Common myeloid progenitor, CD34-positive (primary cell): ENCODE measurements around the gene OTOG.

Source experiments
- CTCF ChIA-PET: fragments of 350-600 bp; sonication (Branson Sonifier 250); formaldehyde crosslinking; loops from one replicate; lab custom pipeline; 2021; ENCODE audit warnings: antibody characterized with exemption; lab: Charles Lee
- POLR2A ChIA-PET: fragments of 350-600 bp; sonication (Branson Sonifier 250); formaldehyde crosslinking; loops from one replicate; lab custom pipeline; 2021; ENCODE audit warnings: antibody characterized with exemption; lab: Charles Lee
- DNase-seq, 3 donors: peaks; one replicate each; pipeline versions ENCODE4 v3.0.0 to v3.0.0-alpha.2; 2013
- H3K27ac ChIP-seq, 2 experiments: 1 replicate in 1 of 2; 2 replicates in 1 of 2; pipeline ENCODE4 v1.7.0; 2013; ENCODE audit warnings: inconsistent platforms in 2 of 2, low read length in 2 of 2, mild to moderate bottlenecking in 2 of 2, low read depth in 1 of 2, moderate library complexity in 1 of 2; ENCODE audit not compliant: severe bottlenecking in 2 of 2, insufficient read depth in 1 of 2, poor library complexity in 1 of 2
- H3K27me3 ChIP-seq, 5 experiments: replicated peaks in 2 of 5; 1 replicate in 3 of 5; 2 replicates in 2 of 5; pipeline versions ENCODE4 v1.6.1 to v1.7.0; 2013; ENCODE audit warnings: low read length in 4 of 5, mild to moderate bottlenecking in 2 of 5, moderate library complexity in 2 of 5, inconsistent platforms in 1 of 5; ENCODE audit not compliant: insufficient read depth in 5 of 5, control insufficient read depth in 4 of 5
- H3K36me3 ChIP-seq, 4 experiments: 1 replicate in 2 of 4; 2 replicates in 2 of 4; pipeline versions ENCODE4 v1.6.1 to v1.7.0; 2013; ENCODE audit warnings: low read length in 3 of 4, control low read depth in 1 of 4, mild to moderate bottlenecking in 1 of 4; ENCODE audit not compliant: control insufficient read depth in 4 of 4, insufficient read depth in 4 of 4
- H3K4me1 ChIP-seq, 4 experiments: 1 replicate in 3 of 4; 2 replicates in 1 of 4; pipeline versions ENCODE4 v1.6.1 to v1.7.1; 2013; ENCODE audit warnings: low read length in 3 of 4, mild to moderate bottlenecking in 3 of 4, control low read depth in 1 of 4, inconsistent platforms in 1 of 4, moderate library complexity in 1 of 4; ENCODE audit not compliant: control insufficient read depth in 4 of 4, insufficient read depth in 4 of 4; ENCODE audit errors: control extremely low read depth in 1 of 4
- H3K4me3 ChIP-seq, 7 experiments: 1 replicate in 4 of 7; 2 replicates in 3 of 7; pipeline versions ENCODE4 v1.5.1 to v1.7.0; 2013; ENCODE audit warnings: mild to moderate bottlenecking in 7 of 7, low read length in 6 of 7, moderate library complexity in 6 of 7, inconsistent platforms in 2 of 7, low read depth in 2 of 7, control low read depth in 1 of 7; ENCODE audit not compliant: insufficient read depth in 4 of 7, control insufficient read depth in 1 of 7; ENCODE audit errors: extremely low read depth in 1 of 7
- H3K9me3 ChIP-seq, 5 experiments: 1 replicate in 4 of 5; 2 replicates in 1 of 5; pipeline versions ENCODE4 v1.6.1 to v1.7.1; 2013; ENCODE audit warnings: low read length in 4 of 5, mild to moderate bottlenecking in 2 of 5, inconsistent platforms in 1 of 5, low read depth in 1 of 5, moderate library complexity in 1 of 5; ENCODE audit not compliant: control insufficient read depth in 4 of 5, insufficient read depth in 2 of 5; ENCODE audit errors: control extremely low read depth in 1 of 5
- WGBS: methylation state at CpG from one replicate; pipeline ENCODE4 v1.1.5; 2013; ENCODE audit not compliant: insufficient coverage; 5-methylcytosine and 5-hydroxymethylcytosine counted together

Gene OTOG

GRCh38 chr11:17533778-17534415 lies 13.2 kb upstream of the OTOG start:
- DNase-seq: no peak
- H3K36me3 ChIP-seq: no peaks in the 10 kb centered on the region
- no peak overlapping the region for H3K27ac ChIP-seq
- no peaks in the 10 kb centered on the region for H3K4me1 ChIP-seq
- ChIA-PET POLR2A (no interaction called here), CTCF (interaction anchor here (0.8 kb wide), 1 partner anchor 9 kb away, joined by 3 read pairs; no protein-coding TSS in a partner anchor)
- WGBS: 87% methylated on average over 10 of the region's 11 CpGs
- no peak overlapping the region for H3K4me3 ChIP-seq
- H3K9me3 ChIP-seq: no peaks in the 10 kb centered on the region
- H3K27me3 ChIP-seq: peaks cover 0 to 12% (median 4%) of the 10 kb centered on the region in 5 experiments

GRCh38 chr11:17535488-17535887 lies 11.6 kb upstream of the OTOG start:
- CTCF ChIA-PET: interaction anchor here (0.8 kb wide), 1 partner anchor 100 kb away, joined by 3 read pairs; no protein-coding TSS in a partner anchor
- H3K9me3 ChIP-seq: no peaks in the 10 kb centered on the region

GRCh38 chr11:17537261-17537660 lies 9.8 kb upstream of the OTOG start:
- H3K4me3 ChIP-seq: no peak overlapping the region
- no peaks in the 10 kb centered on the region for H3K36me3 ChIP-seq
- CTCF ChIA-PET: interaction anchor here (1.1 kb wide), 1 partner anchor 9 kb away, joined by 4 read pairs; no protein-coding TSS in a partner anchor
- POLR2A ChIA-PET: no interaction called here
- no peaks in the 10 kb centered on the region for H3K9me3 ChIP-seq
- DNase-seq: no peak
- 88% methylated on average over 7 of the region's 8 CpGs for WGBS
- H3K27me3 ChIP-seq: peaks cover 0 to 7% (median 2%) of the 10 kb centered on the region in 5 experiments
- H3K4me1 ChIP-seq: no peaks in the 10 kb centered on the region
- H3K27ac ChIP-seq: no peak overlapping the region

More at GRCh38 chr11:17535488-17535887, 11.6 kb upstream of the OTOG start:
- Histone ChIP-seq H3K27me3 (peaks cover 0 to 6% (median 2%) of the 10 kb centered on the region in 5 experiments), H3K36me3 (no peaks in the 10 kb centered on the region), H3K27ac (no peak overlapping the region), H3K4me3 (no peak overlapping the region), H3K4me1 (no peaks in the 10 kb centered on the region)
- WGBS: 67% methylated on average over 1 of the region's 3 CpGs
- DNase-seq: no peak
- POLR2A ChIA-PET: no interaction called here

- H3K4me1 ChIP-seq: no peaks in the 10 kb centered on the region
- ChIA-PET POLR2A (no interaction called here), CTCF (interaction anchor here (1.1 kb wide), 1 partner anchor 10 kb away, joined by 4 read pairs; no protein-coding TSS in a partner anchor)
- peaks cover 2 to 10% (median 6%) of the 10 kb centered on the region in 5 experiments for H3K27me3 ChIP-seq
- H3K4me3 ChIP-seq: no peak overlapping the region
- DNase-seq: no peak
- 88% methylated on average over 1 of the region's 1 CpG for WGBS
- H3K27ac ChIP-seq: no peak overlapping the region
- H3K9me3 ChIP-seq: no peaks in the 10 kb centered on the region
- no peaks in the 10 kb centered on the region for H3K36me3 ChIP-seq
These were observed 9.0 kb upstream of the OTOG start for GRCh38 chr11:17538054-17538453.

- Histone ChIP-seq H3K9me3 (no peaks in the 10 kb centered on the region), H3K27ac (no peak overlapping the region), H3K36me3 (no peaks in the 10 kb centered on the region), H3K4me3 (no peak overlapping the region), H3K27me3 (peaks cover 2 to 17% (median 9%) of the 10 kb centered on the region in 5 experiments), H3K4me1 (no peaks in the 10 kb centered on the region)
- no peak for DNase-seq
- WGBS: 87% methylated on average over 2 of the region's 3 CpGs
- ChIA-PET POLR2A (no interaction called here), CTCF (interaction anchor here (1.1 kb wide), 1 partner anchor 11 kb away, joined by 4 read pairs; no protein-coding TSS in a partner anchor)
These were observed 8.3 kb upstream of the OTOG start for GRCh38 chr11:17538731-17539130.

- Histone ChIP-seq H3K4me3 (no peak overlapping the region), H3K9me3 (no peaks in the 10 kb centered on the region), H3K27me3 (peaks cover 2 to 35% (median 18%) of the 10 kb centered on the region in 5 experiments), H3K4me1 (peaks cover 0 to 5% (median 2%) of the 10 kb centered on the region in 4 experiments), H3K27ac (no peak overlapping the region), H3K36me3 (no peaks in the 10 kb centered on the region)
- 100% methylated on average over 3 of the region's 4 CpGs for WGBS
- DNase-seq: no peak
- POLR2A ChIA-PET: no interaction called here
- CTCF ChIA-PET: no interaction called here
These were observed 6.3 kb upstream of the OTOG start for GRCh38 chr11:17540807-17541206.

- peaks cover 2 to 42% (median 19%) of the 10 kb centered on the region in 5 experiments for H3K27me3 ChIP-seq
- H3K9me3 ChIP-seq: no peaks in the 10 kb centered on the region
- H3K4me1 ChIP-seq: peaks cover 0 to 5% (median 2%) of the 10 kb centered on the region in 4 experiments
- no peaks in the 10 kb centered on the region for H3K36me3 ChIP-seq
- 93% methylated on average over 4 of the region's 4 CpGs for WGBS
- CTCF ChIA-PET: no interaction called here
- DNase-seq: no peak
- no peak overlapping the region for H3K27ac ChIP-seq
- POLR2A ChIA-PET: no interaction called here
- no peak overlapping the region for H3K4me3 ChIP-seq
These were observed 5.7 kb upstream of the OTOG start for GRCh38 chr11:17541330-17541885.
